Activated naive CD4-positive, alpha-beta T cell (primary cell): Measurements from ENCODE around the gene LSM14A.
A peak's percentile ranks its signal among the peaks of the same experiment; 100 is the strongest.
"Not testable (repeated sequence)": the region's sequence is repeated elsewhere in the genome, so short reads cannot be mapped to it uniquely, and the experiment has no call there.

ENCODE experiments used
- DNase-seq, 4 experiments: peaks; one replicate each; lab custom pipeline; 2025; lab: John Stamatoyannopoulos, UW

The LSM14A gene

DNA sequence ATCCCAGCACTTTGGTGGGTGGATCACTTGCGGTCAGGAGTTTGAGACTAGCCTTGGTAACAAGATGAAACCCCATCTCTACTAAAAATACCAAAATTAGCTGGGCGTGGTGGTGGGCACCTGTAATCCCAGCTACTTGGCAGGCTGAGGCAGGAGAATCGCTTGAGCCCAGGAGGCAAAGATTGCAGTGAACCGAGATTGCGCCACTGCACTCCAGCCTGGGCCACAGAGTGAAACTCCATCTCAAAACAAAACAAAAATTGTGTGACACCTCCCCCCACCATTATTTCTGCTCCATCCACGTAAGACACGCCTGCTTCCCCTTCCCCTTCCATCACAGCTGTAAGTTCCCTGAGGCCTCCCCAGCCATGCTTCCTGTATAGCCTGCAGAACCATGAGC lies 13.3 kb upstream of the LSM14A start:
- DNase-seq = not testable (repeated sequence)

DNA sequence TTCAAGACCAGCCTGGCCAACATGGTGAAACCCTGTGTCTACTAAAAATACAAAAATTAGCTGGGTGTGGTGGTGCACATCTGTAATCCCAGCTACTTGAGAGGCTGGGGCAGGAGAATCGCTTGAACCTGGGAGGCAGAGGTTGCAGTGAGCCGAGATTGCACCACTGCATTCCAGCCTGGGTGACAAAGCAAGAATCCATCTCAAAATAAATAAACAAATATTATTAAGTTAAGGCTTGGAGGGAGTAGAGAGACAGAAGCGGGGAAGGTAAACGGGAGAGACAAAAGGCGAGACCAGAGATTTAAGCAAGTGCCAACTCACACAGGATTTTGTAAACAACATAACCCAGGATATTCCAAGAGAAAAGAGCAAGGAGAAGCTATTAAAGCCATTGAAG lies 12.8 kb upstream of the LSM14A start:
- DNase-seq = not testable (repeated sequence)

DNA sequence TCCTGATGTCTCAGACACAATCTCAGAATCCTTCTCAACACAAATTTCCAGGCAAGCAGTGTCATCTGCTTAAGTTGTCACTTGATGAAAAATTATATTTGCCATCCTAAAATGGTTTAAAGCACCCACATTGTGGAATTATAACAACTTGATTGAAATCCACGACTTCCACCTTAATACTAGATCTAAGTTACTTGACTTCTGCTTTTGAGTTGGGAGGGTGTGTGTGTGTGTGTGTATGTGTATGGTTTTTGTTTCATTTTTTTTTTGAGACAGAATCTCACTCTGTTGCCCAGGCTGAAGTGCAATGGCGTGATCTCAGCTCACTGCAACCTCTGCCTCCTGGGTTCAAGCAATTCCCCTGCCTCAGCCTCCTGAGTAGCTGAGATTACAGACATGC lies 10.4 kb upstream of the LSM14A start:
- not testable (repeated sequence) for DNase-seq

DNA sequence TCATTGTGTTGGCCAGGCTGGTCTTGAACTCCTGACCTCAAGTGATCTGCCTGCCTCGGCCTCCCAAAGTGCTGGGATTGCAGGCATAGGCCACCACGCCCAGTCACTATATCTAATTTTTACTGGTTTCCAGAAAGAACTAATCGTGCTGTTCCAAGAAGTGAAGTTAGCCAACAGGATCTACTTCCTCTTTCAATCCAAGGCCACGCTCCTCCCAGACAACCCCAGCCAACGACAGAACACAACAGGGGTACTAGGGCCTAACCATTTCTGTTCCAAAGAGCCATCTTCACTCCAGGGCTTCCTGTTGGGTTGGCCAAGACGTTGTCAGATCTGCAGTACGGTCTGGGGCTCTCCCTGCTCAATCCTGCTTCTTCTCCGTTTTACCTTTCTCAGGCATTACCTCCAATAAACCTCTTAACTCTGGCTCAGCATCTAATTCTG lies 7.0 kb upstream of the LSM14A start:
- DNase-seq = no peak

DNA sequence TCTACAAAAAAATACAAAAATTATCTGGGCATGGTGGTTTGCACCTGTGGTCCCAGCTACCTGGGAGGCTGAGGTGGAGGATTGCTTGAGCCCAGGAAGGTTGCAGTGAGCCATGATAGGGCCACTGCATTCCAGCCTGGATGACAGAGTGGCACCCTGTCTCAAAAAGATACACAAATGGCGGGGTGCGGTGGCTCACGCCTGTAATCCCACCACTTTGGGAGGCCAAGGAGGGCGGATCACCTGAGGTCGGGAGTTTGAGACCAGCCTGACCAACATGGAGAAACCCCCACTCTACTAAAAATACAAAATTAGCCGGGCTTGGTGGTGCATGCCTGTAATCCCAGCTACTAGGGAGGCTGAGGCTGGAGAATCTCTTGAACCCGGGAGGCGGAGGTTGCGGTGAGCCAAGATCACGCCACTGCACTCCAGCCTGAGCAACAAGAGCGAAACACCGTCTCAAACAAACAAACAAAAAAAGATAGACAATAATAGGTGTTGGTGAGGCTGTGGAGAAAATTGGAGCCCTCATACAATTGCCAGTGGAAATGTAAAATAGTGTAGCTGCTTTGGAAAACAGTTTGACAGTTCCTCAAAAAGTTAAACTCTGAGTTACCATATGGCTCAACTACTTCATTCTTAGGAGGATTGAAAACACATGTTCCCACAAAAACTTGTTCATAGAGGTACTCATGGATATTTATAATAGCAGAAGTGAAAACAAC lies 2.7 kb upstream of the LSM14A start:
- DNase-seq = not testable (repeated sequence)

DNA sequence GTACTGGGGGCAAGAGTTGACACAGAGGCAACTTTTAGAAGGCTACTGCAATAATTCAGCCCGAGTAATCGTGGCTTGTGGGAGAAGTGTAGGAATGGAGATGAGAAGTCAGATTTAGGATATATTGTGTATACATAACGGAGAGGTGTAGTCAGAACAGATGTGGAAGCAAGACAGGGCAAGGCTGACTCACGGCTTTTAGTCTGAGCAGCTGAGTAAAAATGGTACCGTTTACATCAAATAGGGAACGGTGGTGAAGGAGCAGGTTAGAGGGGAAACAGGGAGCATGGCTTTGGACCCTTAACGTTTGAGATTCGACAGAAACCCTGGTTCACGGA lies 796 bp upstream of the LSM14A start:
- DNase-seq = peak in 1 of 4 experiments; percentile 45

DNA sequence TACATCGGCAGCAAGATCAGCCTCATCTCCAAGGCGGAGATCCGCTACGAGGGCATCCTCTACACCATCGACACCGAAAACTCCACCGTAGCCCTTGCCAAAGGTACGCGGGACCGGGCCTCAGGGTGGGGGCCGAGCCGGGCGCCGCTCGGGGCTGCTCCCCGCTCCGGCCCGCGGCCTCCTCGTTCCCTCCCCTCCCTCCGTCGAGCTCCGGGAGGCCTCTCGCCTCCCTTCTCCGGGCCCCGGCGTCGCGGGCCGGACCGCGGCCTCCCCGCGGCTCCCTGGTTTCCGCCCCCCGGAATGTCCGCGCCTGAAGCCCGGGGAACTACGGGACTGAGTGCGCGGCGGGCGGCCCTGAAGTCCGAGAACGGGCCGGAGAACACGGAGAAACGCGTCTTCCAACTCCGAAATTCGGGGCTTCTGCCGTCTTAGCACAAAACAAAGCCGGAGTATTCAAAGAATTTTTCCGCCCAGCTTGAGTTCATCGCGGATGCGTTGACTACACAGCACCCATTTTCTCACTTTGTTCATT lies 423 bp downstream of the LSM14A start:
- DNase-seq = peak in 2 of 4 experiments; percentile 8 to 44

DNA sequence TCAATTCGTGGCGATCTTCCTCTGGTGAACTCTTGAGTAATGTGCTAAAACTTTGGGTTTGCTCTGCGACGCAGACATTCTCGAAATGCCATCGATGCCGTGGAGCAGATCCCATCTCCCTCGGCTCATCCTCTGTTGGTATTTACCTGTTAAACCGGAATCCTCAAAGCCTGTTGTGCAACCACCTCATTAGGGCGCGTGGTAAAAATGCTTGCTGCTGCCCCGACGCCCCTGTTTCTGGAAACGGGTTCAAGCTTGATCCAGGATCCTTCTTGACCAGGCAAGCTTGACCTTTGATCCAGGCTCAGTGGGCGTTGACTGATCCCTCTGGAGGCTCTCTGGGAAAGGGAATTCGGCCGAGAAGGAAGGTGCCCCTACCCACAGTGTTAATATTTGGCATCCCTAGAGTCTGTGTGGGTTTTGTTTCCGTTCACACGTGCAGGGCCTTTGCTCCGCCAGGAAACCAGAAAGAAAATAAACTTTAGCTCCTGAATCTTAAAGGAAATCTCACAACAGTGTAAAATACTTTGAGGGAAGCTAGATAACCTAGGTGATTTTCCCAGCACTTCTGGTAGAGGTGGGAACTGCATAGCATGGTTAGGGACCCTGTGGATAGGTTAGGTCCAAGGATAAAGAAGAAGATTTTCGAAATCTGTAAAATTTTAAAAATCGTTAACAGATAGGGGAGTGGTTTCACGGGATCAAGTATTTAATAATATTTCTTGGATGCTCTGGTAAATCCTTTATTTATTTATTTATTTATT lies 1.1 kb downstream of the LSM14A start:
- DNase-seq = no peak

DNA sequence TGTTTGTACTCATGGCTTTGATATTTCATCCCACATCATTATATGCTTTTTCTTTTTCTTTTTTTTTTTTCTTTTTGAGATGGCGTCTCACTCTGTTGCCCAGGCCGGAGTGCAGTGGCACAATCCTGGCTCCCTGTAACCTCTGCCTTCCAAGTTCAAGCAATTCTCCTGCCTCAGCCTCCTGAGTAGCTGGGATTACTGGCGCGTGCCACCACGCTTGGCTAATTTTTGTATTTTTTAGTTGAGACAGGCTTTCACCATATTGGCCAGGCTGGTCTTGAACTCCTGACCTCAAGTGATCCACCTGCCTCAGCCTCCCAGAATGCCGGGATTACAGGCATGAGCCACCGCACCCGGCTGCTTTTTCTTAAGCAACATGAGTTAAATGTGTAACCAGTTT lies 2.9 kb downstream of the LSM14A start:
- DNase-seq = not testable (repeated sequence)

DNA sequence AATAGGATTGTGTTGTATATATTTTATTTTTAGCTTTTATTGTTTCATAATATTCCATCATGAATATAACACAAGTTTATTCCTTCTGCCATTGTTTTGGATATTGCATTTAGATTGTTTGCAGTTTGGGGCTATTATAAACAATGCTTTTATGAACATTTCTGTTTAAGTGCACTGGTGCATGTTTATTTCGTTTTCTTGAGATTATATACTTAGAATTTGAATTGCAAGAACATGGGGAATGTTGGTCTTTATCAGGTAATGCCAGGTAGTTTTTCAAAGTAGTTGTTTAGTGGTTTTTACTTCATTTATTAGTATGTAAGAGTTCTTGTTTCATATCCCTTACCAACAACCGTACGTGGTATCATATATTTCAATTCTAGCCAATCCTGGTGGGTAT lies 4.3 kb downstream of the LSM14A start:
- no peak for DNase-seq

DNA sequence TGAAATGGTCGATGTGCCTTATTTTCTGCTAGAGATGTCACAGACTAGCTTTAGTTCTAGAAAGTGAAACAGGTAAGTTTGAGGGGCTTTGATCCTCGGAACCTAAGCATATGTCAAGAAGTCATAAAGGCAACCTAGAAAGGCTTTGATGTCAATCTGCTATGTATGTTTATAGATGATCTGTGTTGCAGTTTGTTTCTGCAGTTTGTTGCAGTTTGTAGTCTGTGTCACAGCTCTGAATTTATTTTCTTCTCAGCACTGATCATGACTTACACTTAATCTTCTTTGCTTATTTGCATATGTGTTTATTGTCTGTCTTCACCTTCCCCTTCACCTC lies 5.9 kb downstream of the LSM14A start:
- no peak for DNase-seq

DNA sequence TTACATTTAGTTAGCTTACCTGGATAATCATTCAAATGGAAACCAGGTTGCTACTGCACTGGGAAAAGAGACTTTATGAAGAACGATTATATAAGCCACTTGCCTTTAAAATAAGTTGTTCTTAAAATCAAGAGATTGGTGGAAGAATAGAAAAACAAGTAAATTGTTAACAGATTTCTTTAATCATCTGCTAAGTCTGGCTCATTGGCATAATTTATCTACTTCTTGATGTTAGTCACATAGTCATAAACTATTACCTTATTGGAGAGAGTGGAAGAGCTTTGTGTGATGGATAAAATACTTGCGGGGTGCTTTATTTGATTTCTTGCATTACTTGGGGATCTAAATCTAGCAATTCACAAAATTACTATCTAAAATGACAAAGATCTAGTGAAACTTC lies 6.8 kb downstream of the LSM14A start:
- DNase-seq = no peak

DNA sequence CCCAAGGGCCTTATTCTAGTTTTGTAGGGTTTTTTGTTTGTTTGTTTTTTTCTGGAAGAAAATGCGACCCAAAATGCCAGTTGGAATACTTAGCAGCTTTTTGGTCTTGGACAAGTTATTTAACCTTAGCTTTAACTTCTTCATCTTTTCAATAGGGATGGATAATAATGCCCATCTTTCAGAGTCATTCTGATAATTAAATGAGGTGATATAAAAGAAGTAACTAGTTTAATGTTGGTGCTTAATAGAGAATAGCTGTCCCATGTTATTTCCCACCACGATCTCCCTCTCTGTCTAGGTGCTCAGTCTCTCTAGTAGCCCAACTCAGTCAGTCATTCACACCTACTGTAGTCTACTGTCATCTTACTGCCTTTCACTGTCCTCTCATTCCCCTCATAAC lies 8.0 kb downstream of the LSM14A start:
- no peak for DNase-seq

DNA sequence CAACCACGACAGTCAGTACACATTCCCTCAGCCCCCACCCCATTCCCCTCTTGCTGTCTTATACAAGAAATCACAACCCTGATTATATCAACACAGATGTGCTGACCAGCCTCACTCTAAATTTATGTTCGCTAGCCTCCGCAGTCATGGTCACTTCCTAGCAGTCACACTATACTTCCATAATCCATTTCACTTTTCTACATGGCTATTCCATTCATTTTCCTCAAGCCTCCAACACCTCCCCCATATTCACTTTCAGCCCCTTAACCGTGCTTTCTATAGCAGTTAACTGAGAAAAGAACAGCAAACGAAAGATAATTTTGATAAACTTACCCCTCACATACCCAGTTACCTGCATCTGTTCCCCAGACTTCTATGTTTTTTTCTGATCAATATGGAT lies 8.4 kb downstream of the LSM14A start:
- DNase-seq = no peak

DNA sequence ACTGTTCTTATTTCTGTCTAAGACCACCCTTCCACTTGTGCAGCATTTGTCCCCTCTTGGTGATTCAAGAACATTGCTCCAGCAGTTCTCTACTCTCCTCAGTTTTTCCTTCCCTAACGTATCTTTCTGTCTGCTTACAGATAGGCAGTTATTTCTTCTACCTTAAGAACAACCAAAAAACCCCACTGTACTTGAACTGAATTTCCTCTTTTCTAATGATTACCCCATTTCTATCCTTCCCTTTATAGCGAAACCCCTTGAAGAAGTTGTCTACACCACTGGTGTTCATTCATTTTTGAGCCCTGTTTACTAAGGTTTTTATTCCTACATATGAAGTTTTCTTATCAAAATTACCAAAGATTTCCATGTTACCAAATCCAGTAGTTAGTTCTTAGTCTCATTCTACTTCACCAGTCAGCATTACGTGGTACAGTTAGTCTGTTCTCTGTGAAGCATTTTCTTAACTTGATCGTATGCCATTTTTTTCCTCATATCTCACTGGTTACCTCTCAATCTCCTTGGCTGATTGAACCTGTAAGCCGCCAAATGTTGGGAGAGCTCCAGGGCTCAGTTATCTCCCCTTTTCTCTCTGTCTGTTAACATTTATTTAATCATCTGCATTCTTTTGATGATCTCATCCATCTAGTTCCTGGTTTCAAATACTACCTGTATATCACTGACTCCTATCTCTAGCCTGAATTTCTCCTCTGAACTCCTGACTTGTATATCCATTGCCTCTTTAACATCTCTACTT lies 9.0 kb downstream of the LSM14A start:
- no peak for DNase-seq

DNA sequence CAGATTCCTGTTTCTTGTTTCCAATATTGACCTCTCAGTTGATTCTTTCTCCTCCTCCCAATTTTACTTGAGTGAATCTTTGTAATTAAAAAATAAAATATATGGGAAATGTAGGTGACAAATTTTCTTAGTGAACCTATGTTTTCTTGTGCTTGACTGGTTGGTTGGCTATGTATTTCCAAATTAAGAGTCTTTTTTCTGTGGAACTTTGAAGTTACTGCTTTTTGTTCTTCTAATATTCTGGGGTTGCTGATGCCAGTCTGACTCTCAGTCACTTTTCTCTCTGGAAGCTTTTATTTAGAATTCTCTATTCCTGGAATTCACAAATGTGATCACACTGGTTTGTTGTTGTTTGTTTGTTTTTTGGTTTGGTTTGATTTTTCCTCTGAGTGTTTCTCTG lies 9.8 kb downstream of the LSM14A start:
- no peak for DNase-seq

DNA sequence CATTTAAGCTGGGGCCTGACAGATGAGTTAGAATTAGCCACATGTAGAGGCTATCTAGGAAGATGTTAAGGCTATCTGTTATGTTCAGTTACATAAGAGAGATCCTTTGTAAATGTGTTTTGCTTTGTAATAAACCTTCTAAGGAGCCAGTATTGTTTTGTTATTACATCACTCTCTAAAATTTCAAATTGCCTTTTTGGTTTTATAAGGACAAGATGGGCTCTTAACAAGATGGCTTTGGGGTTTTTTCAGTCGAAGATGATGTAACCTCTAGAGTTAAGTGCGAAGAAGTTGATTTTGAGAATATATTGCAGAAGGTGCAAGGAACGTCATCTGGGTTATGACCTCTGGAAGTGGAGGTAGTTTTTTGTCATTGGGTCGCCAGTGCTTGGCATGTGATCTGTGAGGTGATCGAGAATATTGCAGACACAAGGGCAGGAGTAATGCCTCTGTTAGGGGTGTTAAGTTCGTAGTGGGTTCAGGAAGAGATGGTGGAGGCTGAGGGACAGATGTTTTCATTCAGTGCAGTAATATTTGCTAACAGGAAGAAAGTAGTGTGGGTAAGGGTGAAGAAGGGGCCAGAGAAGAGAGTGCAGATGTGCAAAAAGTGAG lies 12.7 kb downstream of the LSM14A start:
- DNase-seq = no peak

DNA sequence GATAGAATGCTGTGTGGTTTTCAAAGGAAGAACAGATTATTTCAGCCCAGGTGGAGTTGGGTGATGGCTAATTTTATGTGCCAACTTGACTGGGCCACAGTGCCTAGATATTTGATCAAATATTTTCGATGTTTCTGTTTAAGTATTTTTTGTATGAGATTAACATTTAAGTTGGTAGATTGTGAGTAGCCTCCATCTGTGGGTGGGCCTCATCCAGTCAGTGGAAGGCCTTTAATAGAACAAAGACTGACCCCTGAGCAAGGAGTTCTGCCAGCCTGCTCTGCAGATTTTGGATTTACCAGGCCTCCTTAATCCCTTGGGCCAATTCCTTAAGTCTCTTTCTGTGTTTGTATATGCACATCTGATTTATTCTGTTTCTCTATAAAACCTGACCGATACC lies 13.9 kb downstream of the LSM14A start:
- DNase-seq = no peak

DNA sequence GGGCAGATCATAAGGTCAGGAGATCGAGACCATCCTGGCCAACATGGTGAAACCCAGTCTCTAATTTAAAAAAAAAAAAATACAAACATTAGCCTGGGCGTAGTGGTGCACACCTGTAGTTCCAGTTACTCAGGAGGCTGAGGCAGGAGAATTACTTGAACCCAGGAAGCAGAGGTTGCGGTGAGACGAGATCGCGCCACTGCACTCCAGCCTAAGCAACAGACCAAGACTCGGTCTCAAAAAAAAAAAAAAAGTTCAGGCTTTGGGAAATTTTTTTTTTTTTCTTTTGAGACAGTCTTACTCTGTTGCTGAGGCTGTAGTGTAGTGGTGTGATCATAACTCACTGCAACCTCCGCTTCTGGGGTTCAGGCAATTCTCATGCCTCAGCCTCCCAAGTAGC lies 14.7 kb downstream of the LSM14A start:
- no peak for DNase-seq

DNA sequence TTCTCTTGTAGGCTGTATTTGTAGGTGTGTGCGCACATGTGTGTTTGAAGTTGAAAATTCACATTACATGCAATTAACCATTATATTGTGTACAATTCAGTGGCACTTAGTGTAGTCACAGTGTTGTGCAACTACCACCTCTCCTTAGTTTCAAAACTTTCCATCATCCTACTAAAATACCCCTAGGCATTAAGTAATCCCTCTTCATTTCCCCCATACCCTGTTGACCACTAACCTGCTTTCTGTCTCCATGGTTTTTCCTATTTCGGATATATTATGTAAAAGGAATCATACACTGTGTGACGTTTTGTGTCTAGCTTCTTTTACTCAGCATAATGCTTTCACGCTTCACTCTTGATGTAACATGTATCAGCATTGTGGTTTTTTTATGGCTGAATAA lies 16.1 kb downstream of the LSM14A start:
- no peak for DNase-seq

DNA sequence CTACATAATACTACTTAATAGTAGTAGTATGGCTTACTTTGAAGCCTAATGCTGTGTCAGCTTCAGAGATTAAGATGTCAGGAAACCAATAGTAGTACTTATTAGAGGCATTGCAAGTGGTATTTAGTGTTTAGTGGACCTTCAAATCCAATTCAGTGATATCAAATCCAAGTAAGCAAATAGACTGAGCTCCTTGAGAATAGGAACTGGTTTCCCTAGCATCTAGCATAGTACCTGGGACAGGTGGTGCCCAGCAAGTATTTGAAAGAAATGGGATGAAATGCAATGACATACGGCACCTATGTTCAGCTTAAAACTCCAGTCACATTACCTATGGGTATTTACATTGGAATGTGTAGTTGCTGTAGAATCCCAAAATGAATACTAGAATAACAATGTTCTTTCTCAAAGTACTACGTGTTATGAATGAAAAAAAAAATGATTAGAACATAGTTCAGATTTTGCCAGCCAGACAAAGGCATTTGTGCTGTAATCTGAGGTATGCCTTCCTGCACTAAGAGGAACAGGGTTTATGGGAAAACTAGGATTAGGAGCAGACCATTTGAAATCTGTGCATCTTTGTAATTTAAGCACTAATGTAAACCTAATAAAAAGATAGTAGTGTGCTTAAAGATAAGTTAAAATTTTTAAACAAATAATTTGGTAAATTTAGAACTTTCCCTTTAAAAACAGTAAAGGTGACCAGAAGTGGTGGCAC lies 17.1 kb downstream of the LSM14A start:
- DNase-seq = no peak

DNA sequence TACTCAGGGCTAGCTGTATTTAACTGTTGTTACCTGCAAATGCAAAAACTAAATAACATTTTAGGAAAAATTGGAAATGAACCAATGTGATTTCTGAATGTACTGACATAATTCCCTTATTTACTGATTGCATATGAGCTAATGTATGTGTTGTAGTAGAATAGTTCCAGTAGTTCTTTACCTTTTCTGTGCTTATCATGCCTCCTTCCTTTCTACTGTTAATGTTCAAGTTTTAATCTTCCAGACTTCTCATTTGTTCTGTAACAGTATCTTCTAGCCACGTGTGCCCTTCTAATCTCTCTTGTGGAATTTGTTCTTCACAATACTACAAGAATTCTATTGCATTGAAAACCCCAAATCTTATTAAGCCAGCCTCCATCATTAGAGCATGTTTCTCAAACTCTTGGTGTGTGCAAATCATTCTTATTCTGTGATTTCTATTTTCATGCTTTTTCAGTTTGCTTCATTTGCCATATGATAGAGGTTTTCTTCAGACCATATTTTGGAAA lies 17.7 kb downstream of the LSM14A start:
- no peak for DNase-seq
